ENCODE measurements around the gene TTLL11.

TTLL11 gene

DNA sequence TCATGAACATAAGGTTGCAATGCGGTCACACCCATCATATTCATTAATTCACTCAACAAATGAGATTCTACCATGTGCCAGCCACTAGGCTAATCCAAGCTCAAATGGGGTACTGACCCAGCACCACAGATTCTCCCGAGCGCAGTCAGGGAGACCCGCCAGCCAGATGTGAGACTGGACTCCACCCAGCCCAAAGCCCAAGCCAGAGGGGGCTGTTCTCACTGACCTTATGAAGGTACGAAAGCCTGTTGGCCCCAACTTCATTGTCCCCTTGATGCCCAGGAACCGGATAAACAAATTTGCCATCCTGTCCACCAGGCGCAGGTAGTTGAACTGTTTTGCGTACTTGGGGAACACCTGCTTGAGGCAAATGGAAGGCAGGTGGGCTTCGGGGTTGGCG, 222.8 kb downstream of the TTLL11 start:
- H3K9ac ChIP-seq (ENCODE audit: low read depth, low read length) = no peak overlapping the region
- H3K9me3 ChIP-seq (ENCODE audit: control insufficient read depth, insufficient read depth, low read length) = no peaks in the 10 kb centered on the region
- no peaks in the 10 kb centered on the region for H3K36me3 ChIP-seq (ENCODE audit: insufficient read depth, low read length)
- H3K4me1 ChIP-seq (ENCODE audit: insufficient read depth, low read length) = no peaks in the 10 kb centered on the region

DNA sequence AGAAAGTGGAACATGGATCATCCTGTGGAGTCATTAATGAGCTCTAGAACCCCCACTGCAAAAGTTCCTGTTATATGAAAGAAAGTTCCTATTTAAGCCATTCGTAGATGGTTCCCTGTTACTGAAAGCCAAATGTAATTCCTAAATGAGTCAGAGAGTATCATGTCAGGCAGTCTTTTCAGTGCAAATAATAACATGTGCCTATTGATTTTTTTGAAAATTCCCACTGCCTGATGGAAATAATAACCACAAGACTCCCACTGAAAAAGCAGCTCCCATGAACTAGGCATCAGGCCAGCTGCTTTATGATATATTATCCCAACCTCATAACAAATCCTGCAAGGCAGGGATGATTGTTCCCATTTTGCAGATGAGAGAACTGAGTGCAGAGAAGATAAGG, 224.5 kb downstream of the TTLL11 start:
- Histone ChIP-seq H3K36me3 (ENCODE audit: insufficient read depth, low read length) (no peaks in the 10 kb centered on the region), H3K9ac (ENCODE audit: low read depth, low read length) (no peak overlapping the region), H3K9me3 (ENCODE audit: control insufficient read depth, insufficient read depth, low read length) (no peaks in the 10 kb centered on the region), H3K4me1 (ENCODE audit: insufficient read depth, low read length) (0 out of 2 replicates have a peak, but pooled peaks cover 4% of the 10 kb centered on the region)

DNA sequence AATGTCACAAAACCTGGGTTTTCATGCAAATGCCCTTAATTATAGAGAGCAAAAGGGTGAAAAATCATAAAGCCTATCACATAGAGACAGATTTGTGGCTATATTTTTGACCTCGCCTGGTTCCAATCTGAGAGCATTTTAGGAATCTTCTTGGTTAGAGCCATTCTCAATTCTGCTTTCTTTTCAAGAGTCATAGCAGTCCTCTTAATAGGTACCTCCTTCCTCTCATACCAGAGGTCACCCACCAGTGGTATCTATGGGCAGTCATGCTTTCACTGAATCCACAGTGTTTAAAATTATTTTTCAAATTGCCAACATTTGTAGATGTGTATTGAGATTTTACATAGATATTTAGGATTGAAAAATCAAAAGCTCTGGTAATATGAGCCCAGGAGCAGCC, 226.2 kb downstream of the TTLL11 start:
- peaks cover 14% of the 10 kb centered on the region for H3K4me1 ChIP-seq (ENCODE audit: insufficient read depth, low read length)
- no peaks in the 10 kb centered on the region for H3K36me3 ChIP-seq (ENCODE audit: insufficient read depth, low read length)
- no peak overlapping the region for H3K9ac ChIP-seq (ENCODE audit: low read depth, low read length)
- no peaks in the 10 kb centered on the region for H3K9me3 ChIP-seq (ENCODE audit: control insufficient read depth, insufficient read depth, low read length)

DNA sequence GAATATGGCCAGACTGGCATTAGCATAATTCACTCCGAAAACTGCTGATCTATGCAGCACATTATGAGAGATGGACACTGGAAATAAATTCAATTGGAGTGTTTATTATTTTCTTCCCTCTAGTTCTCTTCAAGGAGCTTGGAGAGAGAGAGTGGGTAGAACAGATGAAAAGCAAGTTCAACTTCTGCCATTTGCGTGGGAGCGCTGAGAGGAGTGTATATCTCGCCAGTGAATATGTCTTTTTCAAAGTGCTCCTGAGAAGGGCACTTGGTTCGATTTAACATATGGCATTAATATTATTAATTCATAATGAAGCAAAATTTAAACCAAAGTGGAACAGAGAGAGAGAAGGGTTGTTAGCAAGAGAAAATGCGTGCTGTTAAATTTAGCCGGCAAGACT, 227.2 kb downstream of the TTLL11 start:
- peaks cover 14% of the 10 kb centered on the region for H3K4me1 ChIP-seq (ENCODE audit: insufficient read depth, low read length)
- H3K36me3 ChIP-seq (ENCODE audit: insufficient read depth, low read length) = no peaks in the 10 kb centered on the region
- H3K9me3 ChIP-seq (ENCODE audit: control insufficient read depth, insufficient read depth, low read length) = no peaks in the 10 kb centered on the region
- no peak overlapping the region for H3K9ac ChIP-seq (ENCODE audit: low read depth, low read length)

DNA sequence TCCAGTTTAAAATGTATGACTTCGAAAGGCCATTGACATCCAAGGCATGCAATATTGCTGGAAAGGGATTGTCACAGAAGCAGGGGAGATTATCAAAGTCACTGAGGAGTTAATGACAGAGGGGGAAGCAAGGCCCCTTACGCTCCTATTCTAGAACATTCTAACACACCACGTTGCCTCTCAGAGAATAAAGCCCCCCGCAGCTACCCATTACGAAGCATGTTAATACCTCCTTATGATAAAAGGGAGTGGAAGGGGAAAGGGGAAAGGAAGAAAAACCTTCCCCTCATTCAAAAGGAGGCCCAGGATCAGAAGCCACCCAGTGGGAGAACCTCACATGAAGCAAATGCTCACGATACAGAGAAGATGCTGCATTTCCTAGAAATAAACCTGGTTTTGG, 228.0 kb downstream of the TTLL11 start:
- H3K4me1 ChIP-seq (ENCODE audit: insufficient read depth, low read length) = peaks cover 14% of the 10 kb centered on the region
- no peaks in the 10 kb centered on the region for H3K36me3 ChIP-seq (ENCODE audit: insufficient read depth, low read length)
- no peaks in the 10 kb centered on the region for H3K9me3 ChIP-seq (ENCODE audit: control insufficient read depth, insufficient read depth, low read length)
- no peak overlapping the region for H3K9ac ChIP-seq (ENCODE audit: low read depth, low read length)

DNA sequence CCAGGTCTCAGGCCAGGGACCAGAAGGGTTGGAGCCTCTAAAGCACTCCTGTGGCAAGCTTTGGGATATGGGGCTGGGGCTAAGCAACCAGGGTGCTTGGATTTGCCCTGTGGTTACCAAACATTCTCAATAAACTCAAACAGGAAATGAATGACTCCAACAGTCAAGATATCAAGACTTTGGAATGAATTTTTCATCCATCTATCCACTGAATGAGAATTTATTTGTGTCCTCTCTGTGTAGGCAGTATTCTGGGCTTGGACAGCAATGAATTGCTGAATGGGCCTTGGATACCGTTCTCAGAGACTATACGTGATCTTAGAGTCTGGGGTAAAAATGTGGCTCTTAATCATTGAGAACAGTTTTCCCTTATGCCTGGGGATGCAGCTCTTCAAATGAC, 229.2 kb downstream of the TTLL11 start:
- peaks cover 14% of the 10 kb centered on the region for H3K4me1 ChIP-seq (ENCODE audit: insufficient read depth, low read length)
- no peak overlapping the region for H3K9ac ChIP-seq (ENCODE audit: low read depth, low read length)
- no peaks in the 10 kb centered on the region for H3K36me3 ChIP-seq (ENCODE audit: insufficient read depth, low read length)
- H3K9me3 ChIP-seq (ENCODE audit: control insufficient read depth, insufficient read depth, low read length) = no peaks in the 10 kb centered on the region

DNA sequence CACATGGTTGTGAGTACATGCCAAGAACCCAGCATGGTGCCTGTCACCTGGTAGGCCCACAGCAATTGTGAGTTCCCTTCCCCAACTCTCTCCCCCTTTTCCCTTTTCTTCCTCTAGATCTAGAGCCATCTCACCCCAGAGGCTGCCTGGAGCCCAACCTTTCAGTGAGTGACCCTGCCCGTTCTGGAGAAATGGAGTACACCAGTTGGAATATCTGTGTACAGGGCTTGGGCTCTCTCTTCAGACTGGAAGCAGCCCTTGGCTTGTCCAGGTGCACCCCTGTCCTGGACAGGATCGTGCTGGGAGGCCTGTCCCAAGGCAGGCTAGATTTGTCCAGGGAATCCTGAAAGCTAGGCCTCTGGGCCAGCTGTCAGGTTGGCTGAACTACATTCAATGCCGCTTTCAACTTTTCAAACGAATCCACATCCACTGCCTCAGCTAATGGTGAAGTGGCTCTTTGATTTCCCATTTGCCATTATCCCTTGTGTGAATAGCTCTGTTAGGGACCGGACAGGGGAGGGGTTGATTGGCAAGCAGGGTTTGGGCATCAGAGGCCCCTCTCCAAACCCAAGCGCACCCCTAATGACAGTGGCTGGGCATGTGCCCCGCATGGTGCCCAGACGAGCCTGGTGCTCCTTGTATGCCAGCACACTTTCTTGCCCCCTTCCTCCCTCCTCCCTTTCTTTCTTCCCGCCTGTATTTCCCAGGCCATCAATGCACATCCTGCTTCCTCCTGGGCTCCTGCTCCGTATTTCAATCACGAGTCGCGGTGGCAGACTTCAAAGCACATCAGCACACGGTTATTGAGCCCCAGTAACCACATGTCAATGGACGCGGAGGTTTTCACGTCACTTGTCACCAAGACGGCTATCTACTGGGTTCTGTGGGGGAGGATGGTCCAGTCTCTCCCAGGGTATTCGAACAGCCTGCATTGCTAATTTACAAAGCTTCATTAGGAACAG, 230.5 kb downstream of the TTLL11 start:
- H3K4me1 ChIP-seq (ENCODE audit: insufficient read depth, low read length) = peaks cover 14% of the 10 kb centered on the region
- H3K36me3 ChIP-seq (ENCODE audit: insufficient read depth, low read length) = no peaks in the 10 kb centered on the region
- H3K9me3 ChIP-seq (ENCODE audit: control insufficient read depth, insufficient read depth, low read length) = no peaks in the 10 kb centered on the region
- H3K9ac ChIP-seq (ENCODE audit: low read depth, low read length) = no peak overlapping the region

DNA sequence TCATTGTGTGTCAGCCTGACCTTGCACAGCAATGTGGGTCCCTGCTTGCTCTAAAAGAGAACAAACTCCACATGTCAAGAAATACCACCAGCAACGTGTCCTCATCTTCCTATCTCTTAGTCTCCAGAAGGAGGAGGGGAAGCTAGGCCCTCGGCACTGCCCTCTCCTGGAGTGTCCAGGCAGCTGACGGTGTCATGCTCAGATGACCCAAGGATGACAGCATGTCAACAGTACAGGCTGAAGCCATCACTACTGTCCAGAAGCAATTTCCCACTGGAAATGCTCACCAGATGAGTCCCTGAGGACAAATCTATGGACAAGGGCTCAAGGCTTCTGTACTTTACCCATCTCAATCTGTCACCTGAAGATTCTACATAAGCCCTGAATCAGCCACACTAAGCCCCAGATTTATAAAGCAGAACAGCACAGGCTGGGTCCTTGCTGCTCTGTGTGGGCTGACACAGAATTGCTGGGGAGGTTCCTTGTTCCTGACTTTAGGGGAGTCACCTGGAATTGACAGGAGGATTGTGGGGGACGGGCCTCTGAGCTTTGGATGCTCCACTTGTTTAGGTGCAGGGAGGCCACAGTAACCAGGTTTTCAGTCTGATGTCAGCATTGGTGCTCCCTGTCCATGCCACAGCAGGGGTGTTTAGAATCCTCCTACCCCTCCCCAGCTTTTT, 231.5 kb downstream of the TTLL11 start:
- no peaks in the 10 kb centered on the region for H3K9me3 ChIP-seq (ENCODE audit: control insufficient read depth, insufficient read depth, low read length)
- H3K4me1 ChIP-seq (ENCODE audit: insufficient read depth, low read length) = peaks cover 14% of the 10 kb centered on the region
- H3K36me3 ChIP-seq (ENCODE audit: insufficient read depth, low read length) = no peaks in the 10 kb centered on the region
- no peak overlapping the region for H3K9ac ChIP-seq (ENCODE audit: low read depth, low read length)

DNA sequence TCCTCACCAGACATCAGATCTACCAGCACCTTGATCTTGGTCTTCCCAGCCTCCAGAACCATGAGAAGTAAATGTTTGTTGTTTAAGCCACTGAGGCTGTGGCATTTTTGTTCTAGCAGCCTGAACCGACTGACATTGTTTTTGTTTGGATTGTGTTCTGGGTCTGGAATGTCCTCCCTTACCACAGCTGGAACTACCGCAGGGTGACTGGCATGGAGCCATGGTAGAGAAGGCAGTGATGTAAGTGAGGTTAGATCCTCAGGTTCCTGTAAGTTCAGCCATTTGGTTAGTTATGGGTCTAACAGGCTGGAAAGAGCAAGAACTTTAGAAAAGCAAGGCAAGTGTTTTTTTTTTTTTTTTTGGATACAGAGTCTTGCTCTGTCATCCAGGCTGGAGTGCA, 232.4 kb downstream of the TTLL11 start:
- H3K4me1 ChIP-seq (ENCODE audit: insufficient read depth, low read length) = peaks cover 14% of the 10 kb centered on the region
- H3K9me3 ChIP-seq (ENCODE audit: control insufficient read depth, insufficient read depth, low read length) = no peaks in the 10 kb centered on the region
- H3K9ac ChIP-seq (ENCODE audit: low read depth, low read length) = no peak overlapping the region
- H3K36me3 ChIP-seq (ENCODE audit: insufficient read depth, low read length) = no peaks in the 10 kb centered on the region

DNA sequence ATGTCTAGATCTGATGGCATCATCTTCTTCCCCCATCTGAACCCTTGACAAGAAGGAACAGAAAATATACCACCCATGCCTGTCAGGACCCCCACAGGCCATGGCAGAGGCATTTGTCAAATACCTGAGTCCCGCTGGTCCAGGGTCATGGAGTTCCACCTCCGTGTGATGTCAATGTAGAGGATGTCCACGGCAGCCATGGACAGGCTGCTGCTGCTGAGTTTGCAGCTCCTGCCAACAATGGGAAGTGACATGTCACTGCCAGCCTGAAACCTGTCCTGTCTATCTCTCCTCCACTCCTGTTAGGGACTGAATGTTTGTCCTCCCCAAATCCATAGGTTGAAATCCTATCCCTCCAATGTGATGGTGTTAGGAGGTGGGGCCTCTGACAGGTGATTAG, 232.9 kb downstream of the TTLL11 start:
- no peak overlapping the region for H3K9ac ChIP-seq (ENCODE audit: low read depth, low read length)
- H3K4me1 ChIP-seq (ENCODE audit: insufficient read depth, low read length) = peaks cover 14% of the 10 kb centered on the region

DNA sequence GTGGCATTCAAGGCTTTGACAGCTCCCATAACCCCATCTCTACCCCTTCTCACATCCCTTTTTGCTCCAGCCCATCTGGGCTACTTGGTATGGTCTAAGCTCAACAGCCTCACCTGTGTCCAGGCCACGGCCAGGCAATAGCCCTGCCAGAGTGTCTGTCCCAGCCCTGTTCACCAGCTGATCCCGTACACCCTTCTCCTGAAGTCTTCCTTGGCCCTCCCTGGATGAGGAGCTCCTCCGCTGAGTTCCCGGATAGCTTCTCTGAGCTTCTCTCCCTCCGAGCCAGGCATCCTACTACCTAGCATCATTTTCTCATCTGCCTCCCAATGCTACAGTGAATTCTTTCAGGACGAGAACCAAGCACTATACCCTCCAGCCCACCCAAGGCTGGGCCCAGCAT, 233.5 kb downstream of the TTLL11 start:
- H3K9ac ChIP-seq (ENCODE audit: low read depth, low read length) = no peak overlapping the region
- H3K36me3 ChIP-seq (ENCODE audit: insufficient read depth, low read length) = no peaks in the 10 kb centered on the region
- peaks cover 14% of the 10 kb centered on the region for H3K4me1 ChIP-seq (ENCODE audit: insufficient read depth, low read length)
- H3K9me3 ChIP-seq (ENCODE audit: control insufficient read depth, insufficient read depth, low read length) = no peaks in the 10 kb centered on the region

More for the DNA sequence above, 232.9 kb downstream of the TTLL11 start:
- no peaks in the 10 kb centered on the region for H3K9me3 ChIP-seq (ENCODE audit: control insufficient read depth, insufficient read depth, low read length)
- H3K36me3 ChIP-seq (ENCODE audit: insufficient read depth, low read length) = no peaks in the 10 kb centered on the region

DNA sequence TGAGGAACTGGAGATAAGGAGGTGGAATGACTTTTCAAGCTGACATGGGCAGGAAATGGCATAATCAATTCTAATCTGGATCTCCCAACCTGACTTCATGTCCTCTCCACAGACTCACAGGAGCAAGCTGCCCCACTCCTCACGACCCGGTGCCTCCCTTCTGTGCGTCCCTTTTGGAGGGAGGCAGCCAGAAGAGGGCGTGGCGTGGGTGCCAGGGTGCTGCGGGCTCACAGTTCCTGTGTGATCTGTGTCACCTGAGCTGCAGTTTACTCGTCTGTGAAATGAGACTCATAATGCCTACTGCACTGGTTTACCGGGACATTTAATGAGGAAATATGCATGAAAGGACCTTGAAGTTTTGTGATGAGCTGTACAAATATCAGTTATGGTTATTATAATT, 234.3 kb downstream of the TTLL11 start:
- Histone ChIP-seq H3K36me3 (ENCODE audit: insufficient read depth, low read length) (no peaks in the 10 kb centered on the region), H3K9ac (ENCODE audit: low read depth, low read length) (no peak overlapping the region), H3K4me1 (ENCODE audit: insufficient read depth, low read length) (peaks cover 12% of the 10 kb centered on the region), H3K9me3 (ENCODE audit: control insufficient read depth, insufficient read depth, low read length) (no peaks in the 10 kb centered on the region)

DNA sequence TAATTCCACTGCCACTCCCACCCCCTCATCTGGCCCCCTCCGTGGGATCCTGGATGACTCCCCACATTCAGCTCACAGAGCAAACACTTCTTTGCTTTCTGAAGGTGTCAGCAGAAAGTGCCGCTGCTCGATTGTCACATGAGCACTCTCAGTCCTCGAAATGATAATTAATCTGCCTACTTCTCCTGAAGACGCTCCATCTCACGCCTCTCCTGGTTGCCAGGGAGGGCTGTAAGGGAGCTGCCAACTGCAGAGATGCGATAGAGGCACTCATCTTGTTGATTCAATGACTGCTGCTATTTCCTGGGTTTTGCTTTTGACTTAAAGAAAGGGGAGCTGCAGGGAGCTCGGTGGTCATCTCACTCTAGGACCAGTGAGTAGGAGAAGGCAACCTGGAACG, 235.2 kb downstream of the TTLL11 start:
- Histone ChIP-seq H3K9ac (ENCODE audit: low read depth, low read length) (no peak overlapping the region), H3K9me3 (ENCODE audit: control insufficient read depth, insufficient read depth, low read length) (no peaks in the 10 kb centered on the region), H3K36me3 (ENCODE audit: insufficient read depth, low read length) (no peaks in the 10 kb centered on the region), H3K4me1 (ENCODE audit: insufficient read depth, low read length) (peaks cover 4% of the 10 kb centered on the region; the same call in 1 of the 2 replicates)

DNA sequence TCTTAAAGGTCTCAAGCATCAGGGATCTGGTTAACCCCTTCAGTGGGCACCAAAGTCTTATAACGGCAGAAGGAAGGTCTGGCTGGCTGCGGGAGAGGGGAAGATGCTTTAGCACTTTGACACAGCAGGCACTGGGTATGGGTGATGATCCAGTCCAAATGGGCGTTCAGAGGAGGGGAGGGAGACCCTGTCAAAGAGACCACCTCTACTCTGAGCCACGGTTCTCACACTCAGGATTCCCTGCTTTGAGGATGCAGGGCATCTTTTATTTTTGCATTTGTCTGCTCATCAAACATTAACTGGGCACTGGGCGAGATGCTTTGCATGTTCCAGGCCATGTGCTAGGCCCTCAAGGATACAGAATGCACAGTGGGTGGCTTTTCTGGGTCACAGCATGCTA, 237.6 kb downstream of the TTLL11 start:
- no peaks in the 10 kb centered on the region for H3K9me3 ChIP-seq (ENCODE audit: control insufficient read depth, insufficient read depth, low read length)
- H3K9ac ChIP-seq (ENCODE audit: low read depth, low read length) = no peak overlapping the region
- H3K36me3 ChIP-seq (ENCODE audit: insufficient read depth, low read length) = no peaks in the 10 kb centered on the region
- H3K4me1 ChIP-seq (ENCODE audit: insufficient read depth, low read length) = no peaks in the 10 kb centered on the region
